Measurements from ENCODE around the gene UBTD1.

DNA sequence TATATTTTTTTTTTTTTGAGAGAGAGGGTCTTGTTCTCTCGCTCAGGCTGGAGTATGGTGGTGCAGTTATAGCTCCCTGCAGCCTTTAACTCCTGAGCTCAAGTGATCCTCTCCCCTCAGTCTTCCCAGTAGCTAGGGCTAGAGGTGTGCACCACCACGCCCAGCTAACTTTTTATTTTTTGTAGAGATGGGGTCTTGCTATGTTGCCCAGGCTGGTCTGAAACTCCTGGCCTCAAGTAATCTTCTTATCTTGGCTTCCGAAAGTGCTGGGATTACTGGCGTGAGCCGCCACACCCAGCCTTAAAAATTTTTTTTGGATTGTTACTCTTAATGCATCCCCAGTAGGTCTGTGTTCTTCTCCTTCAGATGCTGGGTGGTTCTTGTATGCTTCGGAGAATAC is 4.2 kb downstream of the UBTD1 start:
- TF ChIP-seq, protein P1, sequence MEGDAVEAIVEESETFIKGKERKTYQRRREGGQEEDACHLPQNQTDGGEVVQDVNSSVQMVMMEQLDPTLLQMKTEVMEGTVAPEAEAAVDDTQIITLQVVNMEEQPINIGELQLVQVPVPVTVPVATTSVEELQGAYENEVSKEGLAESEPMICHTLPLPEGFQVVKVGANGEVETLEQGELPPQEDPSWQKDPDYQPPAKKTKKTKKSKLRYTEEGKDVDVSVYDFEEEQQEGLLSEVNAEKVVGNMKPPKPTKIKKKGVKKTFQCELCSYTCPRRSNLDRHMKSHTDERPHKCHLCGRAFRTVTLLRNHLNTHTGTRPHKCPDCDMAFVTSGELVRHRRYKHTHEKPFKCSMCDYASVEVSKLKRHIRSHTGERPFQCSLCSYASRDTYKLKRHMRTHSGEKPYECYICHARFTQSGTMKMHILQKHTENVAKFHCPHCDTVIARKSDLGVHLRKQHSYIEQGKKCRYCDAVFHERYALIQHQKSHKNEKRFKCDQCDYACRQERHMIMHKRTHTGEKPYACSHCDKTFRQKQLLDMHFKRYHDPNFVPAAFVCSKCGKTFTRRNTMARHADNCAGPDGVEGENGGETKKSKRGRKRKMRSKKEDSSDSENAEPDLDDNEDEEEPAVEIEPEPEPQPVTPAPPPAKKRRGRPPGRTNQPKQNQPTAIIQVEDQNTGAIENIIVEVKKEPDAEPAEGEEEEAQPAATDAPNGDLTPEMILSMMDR (IDR thresholded peaks at IDR 0.05) = no peak
- no peak for TF ChIP-seq POLR2A (IDR thresholded peaks at IDR 0.05)

All from Peyer's patch (tissue), 4 donors.